Endothelial cell (in vitro differentiated cells): Measurements from ENCODE around the gene PDXDC1. TPM values are rescaled to one million over a fixed set of nuclear protein-coding genes. Genes with fewer than 3 reads are reported as not detected.
"Not testable (repeated sequence)": the region's sequence is repeated elsewhere in the genome, so short reads cannot be mapped to it uniquely, and the experiment has no call there.

Experiments used
- DNase-seq: peaks from one replicate; pipeline ENCODE4 v3.0.0; 2021; ENCODE audit warnings: low spot score
- H3K27ac Mint-ChIP-seq: one replicate; pipeline ENCODE4 v1.8.0; 2021; ENCODE audit warnings: mixed read lengths, inconsistent platforms; ENCODE audit not compliant: unreplicated experiment
- H3K27me3 Mint-ChIP-seq: one replicate; pipeline ENCODE4 v1.8.0; 2021; ENCODE audit warnings: mild to moderate bottlenecking, moderate library complexity, mixed read lengths, inconsistent platforms; ENCODE audit not compliant: unreplicated experiment
- H3K36me3 Mint-ChIP-seq: one replicate; pipeline ENCODE4 v1.8.0; 2021; ENCODE audit warnings: mild to moderate bottlenecking, low read depth, mixed read lengths, inconsistent platforms; ENCODE audit not compliant: unreplicated experiment
- H3K4me1 Mint-ChIP-seq: one replicate; pipeline ENCODE4 v1.8.0; 2021; ENCODE audit warnings: mild to moderate bottlenecking, mixed read lengths, inconsistent platforms; ENCODE audit not compliant: unreplicated experiment
- H3K4me3 Mint-ChIP-seq: one replicate; pipeline ENCODE4 v1.8.0; 2021; ENCODE audit warnings: mild to moderate bottlenecking, mixed read lengths, inconsistent platforms; ENCODE audit not compliant: unreplicated experiment
- H3K9me3 Mint-ChIP-seq: one replicate; pipeline ENCODE4 v1.8.0; 2021; ENCODE audit warnings: mixed read lengths, inconsistent platforms; ENCODE audit not compliant: unreplicated experiment
- total RNA-seq: library from RNA; stranded (reverse); fragmentation: NEBNext Ultra II Directional; extraction: Animal tissue kit (Norgen Biotek cat#: 25700); gene quantifications from one replicate; pipeline ENCODE4 v1.2.1, GENCODE V29; 2021; ENCODE audit not compliant: unreplicated experiment

Gene PDXDC1
- total RNA-seq, 1 donor from 2014 or later = 54.8 TPM

DNA sequence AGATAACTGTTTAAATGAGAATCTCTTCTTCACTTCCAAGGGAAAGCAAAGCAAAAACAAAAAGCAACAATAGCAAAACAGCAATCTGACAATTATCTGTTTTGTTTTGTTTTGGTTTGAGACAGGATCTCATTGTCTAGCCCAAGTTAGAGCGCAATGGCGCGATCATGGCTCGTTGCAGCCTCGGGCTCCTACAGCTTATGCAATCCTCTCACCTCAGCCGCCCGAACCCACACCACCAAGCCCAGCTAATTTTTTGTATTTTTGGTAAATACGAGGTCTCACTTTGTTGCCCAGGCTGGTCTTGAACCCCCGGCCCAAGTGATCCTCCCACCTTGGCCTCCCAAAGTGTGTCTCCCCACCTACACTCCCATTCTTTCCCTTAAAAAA is 121.8 kb downstream of the PDXDC1 start:
- not testable (repeated sequence) for H3K27me3 Mint-ChIP-seq, H3K36me3 Mint-ChIP-seq, H3K4me3 Mint-ChIP-seq, DNase-seq, H3K9me3 Mint-ChIP-seq, H3K4me1 Mint-ChIP-seq, H3K27ac Mint-ChIP-seq

- H3K4me1 Mint-ChIP-seq, DNase-seq, H3K36me3 Mint-ChIP-seq, H3K4me3 Mint-ChIP-seq, H3K27me3 Mint-ChIP-seq, H3K27ac Mint-ChIP-seq, H3K9me3 Mint-ChIP-seq: not testable (repeated sequence)
Measured at GRCh38 chr16:15099366-15099909, 124.6 kb downstream of the PDXDC1 start.

GRCh38 chr16:15100372-15100987 is 125.7 kb downstream of the PDXDC1 start:
- not testable (repeated sequence) for H3K4me3 Mint-ChIP-seq, H3K36me3 Mint-ChIP-seq, H3K27ac Mint-ChIP-seq, H3K4me1 Mint-ChIP-seq, DNase-seq, H3K9me3 Mint-ChIP-seq, H3K27me3 Mint-ChIP-seq

DNA sequence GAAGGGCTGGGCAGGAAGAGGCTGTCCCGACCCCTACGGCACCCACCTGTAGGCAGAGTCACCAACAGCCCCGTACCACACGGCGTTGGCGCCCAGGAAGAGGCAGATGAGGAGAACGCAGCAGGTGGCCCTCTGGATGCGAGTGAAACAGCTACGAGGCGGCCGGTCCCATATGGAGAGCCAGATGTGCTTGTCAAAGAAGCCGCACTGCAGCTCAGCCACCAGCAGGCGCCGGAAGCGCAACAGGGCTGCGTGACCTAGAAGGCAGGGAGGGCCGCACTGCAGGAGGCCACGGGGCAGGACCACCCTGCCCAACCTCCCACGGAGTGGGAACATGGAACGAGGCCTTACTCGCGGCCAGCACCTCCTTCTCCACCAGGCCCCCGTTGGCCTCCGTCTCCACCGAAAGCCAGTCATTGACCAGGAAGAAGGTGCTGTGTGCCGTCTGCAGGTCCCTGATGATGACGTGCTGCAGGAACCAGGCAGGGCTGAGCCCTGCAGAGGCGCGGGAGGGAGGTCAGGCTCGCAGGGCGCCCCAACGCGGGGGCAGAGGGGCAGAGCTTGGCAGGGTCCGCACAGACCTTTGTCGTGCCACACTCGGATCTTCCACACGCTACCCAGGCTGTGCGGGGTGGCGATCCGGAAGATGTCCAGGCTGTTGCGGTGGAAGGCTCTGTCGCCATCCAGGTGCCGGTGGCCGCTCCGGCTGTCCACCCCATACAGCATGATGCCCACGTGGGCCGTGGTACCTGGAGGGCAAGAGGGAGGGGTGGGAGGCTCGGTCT is 153.0 kb downstream of the PDXDC1 start:
- not testable (repeated sequence) for DNase-seq, H3K27ac Mint-ChIP-seq, H3K27me3 Mint-ChIP-seq, H3K9me3 Mint-ChIP-seq, H3K4me1 Mint-ChIP-seq, H3K36me3 Mint-ChIP-seq, H3K4me3 Mint-ChIP-seq

- H3K9me3 Mint-ChIP-seq, H3K36me3 Mint-ChIP-seq, H3K27ac Mint-ChIP-seq, H3K27me3 Mint-ChIP-seq, H3K4me1 Mint-ChIP-seq, H3K4me3 Mint-ChIP-seq, DNase-seq: not testable (repeated sequence)
Measured at GRCh38 chr16:15130256-15130932, 155.6 kb downstream of the PDXDC1 start.

DNA sequence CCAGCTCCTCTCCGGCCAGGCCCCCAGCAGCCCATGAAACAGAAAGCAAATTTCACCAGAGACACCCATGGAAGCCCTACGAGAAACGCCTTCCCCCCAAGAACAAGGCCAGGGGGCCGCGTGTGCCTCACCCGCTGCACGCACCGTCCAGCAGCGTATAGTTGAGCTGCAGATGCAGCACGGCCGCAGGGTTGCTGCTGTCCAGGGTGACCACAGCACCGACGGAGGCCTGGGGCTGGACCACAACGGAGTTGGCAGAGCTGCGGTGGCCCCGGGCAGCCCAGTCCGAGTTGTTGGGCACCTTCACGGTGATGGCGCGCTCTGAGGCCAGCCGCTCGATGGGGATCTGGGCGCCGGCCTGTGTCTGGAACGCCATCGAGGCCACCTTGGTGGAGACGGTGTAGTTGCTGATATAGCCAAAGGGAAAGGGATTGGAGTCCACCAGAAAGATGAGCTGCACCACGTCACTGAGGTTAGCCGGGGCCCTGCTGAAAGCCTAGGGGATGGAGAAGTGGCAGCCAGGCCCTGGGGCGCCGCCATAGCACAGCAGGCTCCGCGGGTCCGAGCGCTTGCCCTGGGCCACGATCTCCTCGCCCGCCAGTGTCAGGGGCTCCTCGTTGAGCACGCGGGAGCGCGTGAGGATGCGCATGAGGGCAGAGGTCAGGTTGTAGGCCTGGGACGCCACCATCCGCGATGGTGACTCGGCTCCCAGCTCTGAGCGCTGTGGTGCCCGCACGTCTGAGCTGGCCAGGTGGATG is 156.3 kb downstream of the PDXDC1 start:
- not testable (repeated sequence) for H3K9me3 Mint-ChIP-seq, H3K4me3 Mint-ChIP-seq, H3K4me1 Mint-ChIP-seq, H3K27ac Mint-ChIP-seq, DNase-seq, H3K36me3 Mint-ChIP-seq, H3K27me3 Mint-ChIP-seq

GRCh38 chr16:15132719-15133428 is 158.0 kb downstream of the PDXDC1 start:
- H3K9me3 Mint-ChIP-seq, H3K36me3 Mint-ChIP-seq, DNase-seq, H3K27me3 Mint-ChIP-seq, H3K4me1 Mint-ChIP-seq, H3K27ac Mint-ChIP-seq, H3K4me3 Mint-ChIP-seq: not testable (repeated sequence)

DNA sequence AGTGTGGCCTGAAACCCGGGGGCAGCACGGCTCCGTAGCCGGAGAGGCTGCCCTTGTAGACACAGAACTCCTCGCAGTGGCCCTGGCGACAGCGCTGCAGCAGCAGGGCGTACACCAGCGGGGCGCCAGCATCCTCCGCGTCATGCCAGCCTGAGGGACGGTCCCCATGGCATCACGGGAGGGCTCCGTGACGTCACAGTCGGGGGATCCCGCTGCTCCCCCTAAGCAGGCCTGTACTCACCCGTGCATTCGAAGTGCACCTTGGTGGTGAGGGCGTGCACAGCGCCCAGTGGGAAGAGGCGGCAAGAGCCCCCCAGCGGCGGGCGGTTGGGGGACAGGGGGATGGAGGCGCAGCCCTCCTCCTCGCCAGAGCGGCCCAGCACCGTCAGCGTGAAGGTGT is 158.7 kb downstream of the PDXDC1 start:
- not testable (repeated sequence) for H3K27ac Mint-ChIP-seq, H3K36me3 Mint-ChIP-seq, H3K9me3 Mint-ChIP-seq, DNase-seq, H3K4me1 Mint-ChIP-seq, H3K4me3 Mint-ChIP-seq, H3K27me3 Mint-ChIP-seq

DNA sequence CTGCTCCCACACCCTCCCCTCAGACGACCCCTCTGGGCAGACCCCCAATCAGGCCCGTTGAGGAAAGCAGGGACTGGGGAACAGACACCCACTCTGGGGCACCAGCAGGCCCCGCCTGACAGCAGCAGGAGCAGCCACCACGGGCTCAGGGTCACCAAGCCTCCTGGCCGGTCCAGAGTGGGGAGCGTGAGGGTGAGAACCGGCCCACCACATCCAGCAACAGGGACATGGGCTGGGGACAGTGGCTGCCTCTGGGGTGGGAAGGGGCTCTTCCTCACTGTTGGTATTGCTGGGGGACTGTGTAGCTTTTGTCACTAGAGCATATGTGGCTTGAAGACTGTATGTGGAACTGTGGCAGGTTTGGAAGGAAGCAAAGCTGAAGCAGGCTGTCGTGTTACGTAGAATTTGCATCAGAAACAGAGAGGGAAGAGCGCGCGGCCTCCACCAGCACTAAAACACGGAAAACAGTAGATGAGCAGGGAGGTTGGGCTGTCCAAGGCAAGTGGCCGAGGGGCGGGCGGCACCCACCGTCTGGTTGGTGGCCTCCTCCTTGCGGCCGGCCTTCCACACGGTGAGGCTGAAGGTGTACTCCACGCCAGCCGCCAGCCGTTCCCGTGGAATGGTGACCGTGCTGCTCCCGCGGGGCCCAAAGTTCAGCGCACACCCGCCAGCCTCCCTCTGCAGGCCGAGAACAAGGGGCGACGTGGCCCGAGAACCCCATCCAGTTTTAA is 160.1 kb downstream of the PDXDC1 start:
- not testable (repeated sequence) for H3K9me3 Mint-ChIP-seq, H3K36me3 Mint-ChIP-seq, H3K4me3 Mint-ChIP-seq

DNA sequence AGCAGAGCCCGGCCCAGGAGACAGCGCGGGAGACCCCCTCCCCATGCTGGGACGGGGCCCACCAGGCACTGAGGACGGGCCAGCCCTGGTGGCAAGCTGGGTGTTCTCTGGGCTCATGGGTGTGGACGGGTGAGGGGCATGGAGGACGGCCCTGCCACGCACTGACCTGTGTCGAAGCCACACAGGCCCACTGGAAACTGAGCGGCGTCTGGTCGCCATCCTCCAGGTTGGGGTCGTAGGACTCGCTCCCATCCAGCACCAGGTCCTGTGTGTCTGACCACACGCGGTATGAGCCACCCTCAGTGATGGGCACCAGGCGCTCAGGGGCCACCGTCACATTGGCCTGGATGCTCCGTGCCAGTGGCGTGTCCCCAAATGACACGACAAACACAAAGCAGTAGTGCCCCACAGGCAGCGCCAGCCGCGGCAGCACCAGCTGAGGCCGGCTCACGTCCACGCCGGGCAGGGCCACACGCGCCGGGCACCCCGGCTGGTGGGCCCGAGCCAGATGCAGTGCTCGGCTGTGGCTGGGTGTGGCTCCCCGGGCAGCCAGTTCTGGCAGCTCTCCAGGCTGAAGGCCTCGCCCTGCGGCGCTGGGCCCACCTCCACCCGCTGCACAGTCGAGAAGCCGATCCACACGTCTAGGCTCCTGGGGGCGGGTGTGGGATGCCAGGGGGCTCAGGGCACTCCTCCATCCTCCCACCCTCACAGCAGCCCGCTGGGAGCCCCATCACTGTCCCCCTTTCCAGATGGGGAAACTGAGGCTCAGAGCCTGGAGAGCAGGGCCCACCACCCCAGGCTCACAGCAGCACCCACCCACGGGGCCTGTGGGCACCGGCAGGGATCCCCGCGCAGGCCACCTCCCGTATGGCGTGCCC is 160.9 kb downstream of the PDXDC1 start:
- not testable (repeated sequence) for H3K27ac Mint-ChIP-seq, H3K9me3 Mint-ChIP-seq, H3K36me3 Mint-ChIP-seq, H3K27me3 Mint-ChIP-seq, DNase-seq, H3K4me3 Mint-ChIP-seq, H3K4me1 Mint-ChIP-seq

More for the DNA sequence above, 160.1 kb downstream of the PDXDC1 start:
- not testable (repeated sequence) for H3K27ac Mint-ChIP-seq, H3K27me3 Mint-ChIP-seq, DNase-seq, H3K4me1 Mint-ChIP-seq
